ENCODE data around the gene ZSWIM1. TPM values are rescaled to one million over a fixed set of nuclear protein-coding genes. Genes with fewer than 3 reads are reported as not detected.

ZSWIM1 gene
- total RNA-seq, 1 experiment from 2014 or later: 13.0 TPM

GRCh38 chr20:45892828-45893500 lies 11.9 kb downstream of the ZSWIM1 start:
- Histone ChIP-seq H3K79me2 (ENCODE audit: insufficient read depth, low read length) (peaks cover 4% of the 10 kb centered on the region; the same call in 1 of the 2 replicates), H3K27ac (ENCODE audit: low read depth, low read length) (no peak overlapping the region), H3K4me1 (ENCODE audit: control insufficient read depth in 1 of 2, insufficient read depth in 2 of 2, low read length in 2 of 2) (peaks cover 10 to 18% of the 10 kb centered on the region in 2 experiments; a peak in 3 of 4 replicates), H3K9ac (ENCODE audit: low read length) (no peak overlapping the region), H3K36me3 (ENCODE audit: control insufficient read depth in 1 of 2, insufficient read depth in 2 of 2, low read length in 2 of 2) (peaks cover 6 to 21% of the 10 kb centered on the region in 2 experiments; a peak in 3 of 4 replicates), H4K20me1 (ENCODE audit: insufficient read depth) (no peaks in the 10 kb centered on the region), H3K4me3 (replicated peaks in 1 of 2; ENCODE audit: low read depth in 1 of 2, low read length in 2 of 2) (no peak overlapping the region), H2AFZ (ENCODE audit: low read depth, low read length, poor library complexity, severe bottlenecking) (no peak overlapping the region), H3K27me3 (ENCODE audit: insufficient read depth, low read length) (no peaks in the 10 kb centered on the region), H3K9me3 (ENCODE audit: control insufficient read depth in 1 of 2, insufficient read depth in 1 of 2, low read depth in 1 of 2, low read length in 2 of 2) (no peaks in the 10 kb centered on the region), H3K9me2 (ENCODE audit: insufficient read depth) (no peaks in the 10 kb centered on the region), H3K4me2 (ENCODE audit: low read length) (no peak overlapping the region)
- no peak for TF ChIP-seq EZH2 (IDR thresholded peaks at IDR 0.05)
- TF ChIP-seq ZNF274 (IDR thresholded peaks at IDR 0.05; ENCODE audit: low read depth, low read length): no peak
- no peak for TF ChIP-seq SRF (IDR thresholded peaks at IDR 0.05; ENCODE audit: low read depth)
- TF ChIP-seq SIN3A (IDR thresholded peaks at IDR 0.05; ENCODE audit: low read depth): no peak
- no peak for TF ChIP-seq YY1 (IDR thresholded peaks at IDR 0.05; ENCODE audit: extremely low read depth, insufficient replicate concordance, low read depth, low read length)
- TF ChIP-seq EGR1 (IDR thresholded peaks at IDR 0.05; ENCODE audit: low read depth): no peak
- TF ChIP-seq EZH2phosphoT487 (IDR thresholded peaks at IDR 0.05; ENCODE audit: borderline replicate concordance): no peak
- TF ChIP-seq ELF1 (IDR thresholded peaks at IDR 0.05; ENCODE audit: borderline replicate concordance, low read depth): no peak
- ChIA-PET RAD21 (ENCODE audit: low non-redundant PET in 1 of 2, low total read pairs in 2 of 2, uncharacterized antibody in 2 of 2, unreplicated experiment in 2 of 2) (interaction anchor here (0.6 kb wide), 2 partner anchors 93 to 880 kb away, joined by 3 read pairs; no protein-coding TSS in a partner anchor), CTCF (interaction anchor here (1.5 kb wide), 1 partner anchor 12 kb away, joined by 4 read pairs; no protein-coding TSS in a partner anchor), POLR2A (interaction anchor here (0.9 to 1.1 kb wide), 2 partner anchors 12 to 41 kb away, joined by 3 to 4 read pairs; partner anchors contain the start of gene ZSWIM1)
- BruUV-seq (replicated peaks): TSS peak; percentile 36
- DNase-seq (ENCODE audit: low read depth, low spot score) (no peak), ATAC-seq (no peak)
- intact Hi-C loops (cut with micrococcal nuclease): no loop called here

- TF ChIP-seq ATF3 (IDR thresholded peaks at IDR 0.05) (no peak), YY1 (IDR thresholded peaks at IDR 0.05; ENCODE audit: extremely low read depth, insufficient replicate concordance, low read depth, low read length) (no peak), POLR2A (IDR thresholded peaks at IDR 0.05; ENCODE audit: borderline replicate concordance, extremely low read depth, insufficient read depth, insufficient read length) (no peak), ZBTB33 (IDR thresholded peaks at IDR 0.05; ENCODE audit: extremely low read depth, insufficient replicate concordance, low read length) (no peak), ZNF274 (IDR thresholded peaks at IDR 0.05; ENCODE audit: low read depth, low read length) (no peak), SP1 (IDR thresholded peaks at IDR 0.05; ENCODE audit: low read depth) (no peak), TCF7L2 (IDR thresholded peaks at IDR 0.05; ENCODE audit: borderline replicate concordance, extremely low read depth, insufficient read depth, insufficient read length) (no peak), EGR1 (IDR thresholded peaks at IDR 0.05; ENCODE audit: low read depth) (no peak), EZH2phosphoT487 (IDR thresholded peaks at IDR 0.05; ENCODE audit: borderline replicate concordance) (no peak)
- H3K27me3 ChIP-seq (ENCODE audit: insufficient read depth, low read length): no peaks in the 10 kb centered on the region
- H3K79me2 ChIP-seq (ENCODE audit: insufficient read depth, low read length): peaks cover 4% of the 10 kb centered on the region; the same call in 1 of the 2 replicates
- H2AFZ ChIP-seq (ENCODE audit: low read depth, low read length, poor library complexity, severe bottlenecking): no peak overlapping the region
- no peak overlapping the region for H3K27ac ChIP-seq (ENCODE audit: low read depth, low read length)
- H3K9ac ChIP-seq (ENCODE audit: low read length): no peak overlapping the region
- POLR2A ChIA-PET: no interaction called here
- CTCF ChIA-PET: no interaction called here
- intact Hi-C loops (cut with micrococcal nuclease): no loop called here
- BruUV-seq (replicated peaks): no TSS peak
- no peak overlapping the region for H3K4me3 ChIP-seq (replicated peaks in 1 of 2; ENCODE audit: low read depth in 1 of 2, low read length in 2 of 2)
- peaks cover 6 to 21% of the 10 kb centered on the region in 2 experiments; a peak in 3 of 4 replicates for H3K36me3 ChIP-seq (ENCODE audit: control insufficient read depth in 1 of 2, insufficient read depth in 2 of 2, low read length in 2 of 2)
- no peak overlapping the region for H3K4me2 ChIP-seq (ENCODE audit: low read length)
- ATAC-seq (no peak), DNase-seq (ENCODE audit: low read depth, low spot score) (no peak)
- peaks cover 10 to 18% of the 10 kb centered on the region in 2 experiments; a peak in 3 of 4 replicates for H3K4me1 ChIP-seq (ENCODE audit: control insufficient read depth in 1 of 2, insufficient read depth in 2 of 2, low read length in 2 of 2)
- RAD21 ChIA-PET (ENCODE audit: low non-redundant PET in 1 of 2, low total read pairs in 2 of 2, uncharacterized antibody in 2 of 2, unreplicated experiment in 2 of 2): interaction anchor here in 1 of 2 experiments (0.6 kb wide), 1 partner anchor 881 kb away, joined by 3 read pairs; no protein-coding TSS in a partner anchor
- no peaks in the 10 kb centered on the region for H3K9me3 ChIP-seq (ENCODE audit: control insufficient read depth in 1 of 2, insufficient read depth in 1 of 2, low read depth in 1 of 2, low read length in 2 of 2)
- no peaks in the 10 kb centered on the region for H3K9me2 ChIP-seq (ENCODE audit: insufficient read depth)
- no peaks in the 10 kb centered on the region for H4K20me1 ChIP-seq (ENCODE audit: insufficient read depth)
Measured at GRCh38 chr20:45893831-45894230, 12.8 kb downstream of the ZSWIM1 start.

Measured in HCT116 (cell line).